ENCODE data around the gene CYP2S1. TPM values are rescaled to one million over a fixed set of nuclear protein-coding genes. Genes with fewer than 3 reads are reported as not detected.
"Not testable (repeated sequence)": the region's sequence is repeated elsewhere in the genome, so short reads cannot be mapped to it uniquely, and the experiment has no call there.

Gene CYP2S1
- polyA plus RNA-seq, 2 donors = 8.7 to 10.5 TPM

DNA sequence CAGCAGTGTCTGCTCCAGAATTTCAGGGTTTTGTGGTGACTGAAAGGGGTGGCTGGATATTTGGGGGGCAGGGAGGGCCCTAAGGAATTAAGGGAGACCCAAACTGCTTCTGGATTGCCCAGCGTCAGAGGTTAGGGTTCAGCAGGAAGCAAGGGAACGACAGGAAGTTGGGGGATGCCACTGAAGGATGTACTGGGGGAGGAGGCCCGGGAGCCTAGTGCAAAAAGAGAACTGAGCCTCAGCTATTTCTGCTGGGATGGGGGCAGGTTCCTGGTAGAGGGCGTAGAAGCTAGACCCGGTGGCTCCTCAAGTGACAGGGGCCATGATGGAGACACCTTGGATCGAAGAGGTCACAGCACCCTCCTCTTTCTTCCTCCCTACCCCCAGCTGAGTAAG lies 1.1 kb downstream of the CYP2S1 start:
- peak overlapping the region in 1 of 2 donors; percentile 63 for H3K4me3 ChIP-seq (ENCODE audit: low read depth in 1 of 2, low read length in 2 of 2)
- H3K36me3 ChIP-seq (ENCODE audit: control insufficient read depth in 2 of 2, insufficient read depth in 2 of 2, low read length in 1 of 2) = no peaks in the 10 kb centered on the region
- WGBS, 2 donors = 30 to 37% methylated on average over 6 of the region's 6 CpGs
- H3K4me1 ChIP-seq (ENCODE audit: control insufficient read depth in 2 of 2, insufficient read depth in 2 of 2, low read length in 1 of 2) = no peaks in the 10 kb centered on the region
- H3K9me3 ChIP-seq (ENCODE audit: control insufficient read depth in 2 of 2, insufficient read depth in 1 of 2, low read depth in 1 of 2, low read length in 1 of 2) = no peaks in the 10 kb centered on the region
- H3K27ac ChIP-seq (ENCODE audit: low read depth in 2 of 2, low read length in 1 of 2) = no peak overlapping the region
- H3K27me3 ChIP-seq (ENCODE audit: control insufficient read depth in 1 of 2, insufficient read depth in 2 of 2, low read length in 2 of 2) = no peaks in the 10 kb centered on the region

GRCh38 chr19:41195675-41196497 lies 2.9 kb downstream of the CYP2S1 start:
- H3K9me3 ChIP-seq (ENCODE audit: control insufficient read depth in 2 of 2, insufficient read depth in 1 of 2, low read depth in 1 of 2, low read length in 1 of 2) = no peaks in the 10 kb centered on the region
- peak overlapping the region; percentile 49 to 76 for H3K27ac ChIP-seq (ENCODE audit: low read depth in 2 of 2, low read length in 1 of 2)
- no peaks in the 10 kb centered on the region for H3K36me3 ChIP-seq (ENCODE audit: control insufficient read depth in 2 of 2, insufficient read depth in 2 of 2, low read length in 1 of 2)
- no peaks in the 10 kb centered on the region for H3K4me1 ChIP-seq (ENCODE audit: control insufficient read depth in 2 of 2, insufficient read depth in 2 of 2, low read length in 1 of 2)
- no peaks in the 10 kb centered on the region for H3K27me3 ChIP-seq (ENCODE audit: control insufficient read depth in 1 of 2, insufficient read depth in 2 of 2, low read length in 2 of 2)
- no peak overlapping the region for H3K4me3 ChIP-seq (ENCODE audit: low read depth in 1 of 2, low read length in 2 of 2)
- WGBS, 2 donors = 39 to 53% methylated on average over 10 of the region's 10 CpGs

DNA sequence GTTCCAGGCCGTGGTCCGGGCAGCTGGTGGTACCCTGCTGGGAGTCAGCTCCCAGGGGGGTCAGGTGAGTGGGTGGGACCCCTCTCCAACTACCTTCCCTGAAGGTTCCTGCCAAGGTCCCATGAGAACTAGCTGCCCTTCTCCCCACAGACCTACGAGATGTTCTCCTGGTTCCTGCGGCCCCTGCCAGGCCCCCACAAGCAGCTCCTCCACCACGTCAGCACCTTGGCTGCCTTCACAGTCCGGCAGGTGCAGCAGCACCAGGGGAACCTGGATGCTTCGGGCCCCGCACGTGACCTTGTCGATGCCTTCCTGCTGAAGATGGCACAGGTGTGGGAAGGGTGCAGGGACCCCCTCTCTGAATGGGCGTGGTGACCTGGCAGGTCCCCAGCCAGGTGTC lies 5.5 kb downstream of the CYP2S1 start:
- no peaks in the 10 kb centered on the region for H3K4me1 ChIP-seq (ENCODE audit: control insufficient read depth in 2 of 2, insufficient read depth in 2 of 2, low read length in 1 of 2)
- WGBS, 2 donors = 73 to 77% methylated on average over 11 of the region's 11 CpGs
- no peak overlapping the region for H3K4me3 ChIP-seq (ENCODE audit: low read depth in 1 of 2, low read length in 2 of 2)
- no peaks in the 10 kb centered on the region for H3K27me3 ChIP-seq (ENCODE audit: control insufficient read depth in 1 of 2, insufficient read depth in 2 of 2, low read length in 2 of 2)
- peaks cover 0 to 4% of the 10 kb centered on the region in 2 donors for H3K36me3 ChIP-seq (ENCODE audit: control insufficient read depth in 2 of 2, insufficient read depth in 2 of 2, low read length in 1 of 2)
- no peak overlapping the region for H3K27ac ChIP-seq (ENCODE audit: low read depth in 2 of 2, low read length in 1 of 2)
- no peaks in the 10 kb centered on the region for H3K9me3 ChIP-seq (ENCODE audit: control insufficient read depth in 2 of 2, insufficient read depth in 1 of 2, low read depth in 1 of 2, low read length in 1 of 2)

GRCh38 chr19:41203371-41203770 lies 10.4 kb downstream of the CYP2S1 start:
- Histone ChIP-seq H3K27me3 (ENCODE audit: control insufficient read depth in 1 of 2, insufficient read depth in 2 of 2, low read length in 2 of 2) (no peaks in the 10 kb centered on the region), H3K27ac (ENCODE audit: low read depth in 2 of 2, low read length in 1 of 2) (no peak overlapping the region), H3K4me1 (ENCODE audit: control insufficient read depth in 2 of 2, insufficient read depth in 2 of 2, low read length in 1 of 2) (peaks cover 0 to 2% of the 10 kb centered on the region in 2 donors), H3K4me3 (ENCODE audit: low read depth in 1 of 2, low read length in 2 of 2) (no peak overlapping the region), H3K9me3 (ENCODE audit: control insufficient read depth in 2 of 2, insufficient read depth in 1 of 2, low read depth in 1 of 2, low read length in 1 of 2) (no peaks in the 10 kb centered on the region), H3K36me3 (ENCODE audit: control insufficient read depth in 2 of 2, insufficient read depth in 2 of 2, low read length in 1 of 2) (peaks cover 0 to 11% of the 10 kb centered on the region in 2 donors)
- 77 to 84% methylated on average over 18 of the region's 18 CpGs for WGBS, 2 donors

DNA sequence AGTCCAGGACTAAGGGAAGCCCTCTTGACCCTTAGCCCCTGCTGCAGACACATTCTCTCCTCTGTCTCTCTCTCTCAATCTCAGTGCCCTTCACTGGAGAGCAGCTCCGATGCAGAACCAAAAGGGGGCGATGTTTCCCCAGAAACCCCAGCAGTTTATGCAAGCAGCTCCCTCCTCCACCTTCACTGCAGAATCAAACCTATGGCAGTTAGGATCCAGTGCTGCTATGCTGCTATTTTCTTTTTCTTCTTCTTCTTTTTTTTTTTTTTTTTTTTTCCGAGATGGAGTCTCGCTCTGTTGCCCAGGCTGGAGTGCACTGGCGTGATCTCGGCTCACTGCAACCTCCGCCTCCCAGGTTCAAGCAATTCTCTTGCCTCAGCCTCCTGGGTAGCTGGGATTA lies 11.3 kb downstream of the CYP2S1 start:
- peaks cover 0 to 11% of the 10 kb centered on the region in 2 donors for H3K36me3 ChIP-seq (ENCODE audit: control insufficient read depth in 2 of 2, insufficient read depth in 2 of 2, low read length in 1 of 2)
- not testable (repeated sequence) for H3K27ac ChIP-seq (ENCODE audit: low read depth in 2 of 2, low read length in 1 of 2); H3K4me3 ChIP-seq (ENCODE audit: low read depth in 1 of 2, low read length in 2 of 2); H3K9me3 ChIP-seq (ENCODE audit: control insufficient read depth in 2 of 2, insufficient read depth in 1 of 2, low read depth in 1 of 2, low read length in 1 of 2); H3K27me3 ChIP-seq (ENCODE audit: control insufficient read depth in 1 of 2, insufficient read depth in 2 of 2, low read length in 2 of 2); H3K4me1 ChIP-seq (ENCODE audit: control insufficient read depth in 2 of 2, insufficient read depth in 2 of 2, low read length in 1 of 2)
- WGBS, 2 donors = 32 to 33% methylated on average over 3 to 5 of the region's 7 CpGs

DNA sequence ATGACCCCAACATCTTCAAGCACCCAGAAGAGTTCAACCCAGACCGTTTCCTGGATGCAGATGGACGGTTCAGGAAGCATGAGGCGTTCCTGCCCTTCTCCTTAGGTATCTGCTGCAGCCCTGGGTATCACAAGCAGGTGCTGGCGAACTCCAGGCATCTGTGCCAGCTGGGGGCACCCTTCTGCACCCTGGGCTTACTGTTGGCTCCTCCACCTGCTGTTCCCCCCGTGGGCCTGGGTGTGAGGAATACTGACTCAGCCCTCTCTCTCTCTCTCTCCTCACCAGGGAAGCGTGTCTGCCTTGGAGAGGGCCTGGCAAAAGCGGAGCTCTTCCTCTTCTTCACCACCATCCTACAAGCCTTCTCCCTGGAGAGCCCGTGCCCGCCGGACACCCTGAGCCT lies 13.0 kb downstream of the CYP2S1 start:
- no peaks in the 10 kb centered on the region for H3K9me3 ChIP-seq (ENCODE audit: control insufficient read depth in 2 of 2, insufficient read depth in 1 of 2, low read depth in 1 of 2, low read length in 1 of 2)
- peaks cover 0 to 2% of the 10 kb centered on the region in 2 donors for H3K4me1 ChIP-seq (ENCODE audit: control insufficient read depth in 2 of 2, insufficient read depth in 2 of 2, low read length in 1 of 2)
- no peak overlapping the region for H3K27ac ChIP-seq (ENCODE audit: low read depth in 2 of 2, low read length in 1 of 2)
- no peaks in the 10 kb centered on the region for H3K27me3 ChIP-seq (ENCODE audit: control insufficient read depth in 1 of 2, insufficient read depth in 2 of 2, low read length in 2 of 2)
- WGBS, 2 donors = 66 to 75% methylated on average over 10 of the region's 10 CpGs
- H3K4me3 ChIP-seq (ENCODE audit: low read depth in 1 of 2, low read length in 2 of 2) = no peak overlapping the region
- H3K36me3 ChIP-seq (ENCODE audit: control insufficient read depth in 2 of 2, insufficient read depth in 2 of 2, low read length in 1 of 2) = peaks cover 0 to 11% of the 10 kb centered on the region in 2 donors

DNA sequence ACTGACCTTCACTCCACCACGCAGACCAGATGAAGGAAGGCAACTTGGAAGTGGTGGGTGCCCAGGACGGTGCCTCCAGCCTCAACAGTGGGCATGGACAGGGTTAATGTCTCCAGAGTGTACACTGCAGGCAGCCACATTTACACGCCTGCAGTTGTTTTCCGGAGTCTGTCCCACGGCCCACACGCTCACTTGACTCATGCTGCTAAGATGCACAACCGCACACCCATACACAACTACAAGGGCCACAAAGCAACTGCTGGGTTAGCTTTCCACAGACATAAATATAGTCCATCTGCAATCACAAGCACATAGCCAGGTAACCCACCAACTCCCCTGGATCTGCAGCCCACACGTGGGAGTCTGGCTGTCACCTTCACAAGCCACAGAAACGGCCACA lies 13.4 kb downstream of the CYP2S1 start:
- Histone ChIP-seq H3K4me3 (ENCODE audit: low read depth in 1 of 2, low read length in 2 of 2) (no peak overlapping the region), H3K27ac (ENCODE audit: low read depth in 2 of 2, low read length in 1 of 2) (peak overlapping the region in 1 of 2 donors; percentile 1), H3K27me3 (ENCODE audit: control insufficient read depth in 1 of 2, insufficient read depth in 2 of 2, low read length in 2 of 2) (no peaks in the 10 kb centered on the region), H3K4me1 (ENCODE audit: control insufficient read depth in 2 of 2, insufficient read depth in 2 of 2, low read length in 1 of 2) (peaks cover 0 to 2% of the 10 kb centered on the region in 2 donors), H3K9me3 (ENCODE audit: control insufficient read depth in 2 of 2, insufficient read depth in 1 of 2, low read depth in 1 of 2, low read length in 1 of 2) (no peaks in the 10 kb centered on the region), H3K36me3 (ENCODE audit: control insufficient read depth in 2 of 2, insufficient read depth in 2 of 2, low read length in 1 of 2) (peaks cover 0 to 11% of the 10 kb centered on the region in 2 donors)
- 72 to 78% methylated on average over 9 of the region's 9 CpGs for WGBS, 2 donors

- WGBS, 2 donors = 66 to 67% methylated on average over 25 to 26 of the region's 26 CpGs
- no peak overlapping the region for H3K4me3 ChIP-seq (ENCODE audit: low read depth in 1 of 2, low read length in 2 of 2)
- H3K36me3 ChIP-seq (ENCODE audit: control insufficient read depth in 2 of 2, insufficient read depth in 2 of 2, low read length in 1 of 2) = peaks cover 0 to 11% of the 10 kb centered on the region in 2 donors
- peak overlapping the region in 1 of 2 donors; percentile 45 for H3K27ac ChIP-seq (ENCODE audit: low read depth in 2 of 2, low read length in 1 of 2)
- H3K27me3 ChIP-seq (ENCODE audit: control insufficient read depth in 1 of 2, insufficient read depth in 2 of 2, low read length in 2 of 2) = no peaks in the 10 kb centered on the region
- peaks cover 0 to 2% of the 10 kb centered on the region in 2 donors for H3K4me1 ChIP-seq (ENCODE audit: control insufficient read depth in 2 of 2, insufficient read depth in 2 of 2, low read length in 1 of 2)
- no peaks in the 10 kb centered on the region for H3K9me3 ChIP-seq (ENCODE audit: control insufficient read depth in 2 of 2, insufficient read depth in 1 of 2, low read depth in 1 of 2, low read length in 1 of 2)
Measured at GRCh38 chr19:41206926-41207750, 14.1 kb downstream of the CYP2S1 start.

GRCh38 chr19:41214161-41214560 lies 21.1 kb downstream of the CYP2S1 start:
- H3K9me3 ChIP-seq (ENCODE audit: control insufficient read depth in 2 of 2, insufficient read depth in 1 of 2, low read depth in 1 of 2, low read length in 1 of 2) = no peaks in the 10 kb centered on the region
- no peaks in the 10 kb centered on the region for H3K27me3 ChIP-seq (ENCODE audit: control insufficient read depth in 1 of 2, insufficient read depth in 2 of 2, low read length in 2 of 2)
- no peaks in the 10 kb centered on the region for H3K36me3 ChIP-seq (ENCODE audit: control insufficient read depth in 2 of 2, insufficient read depth in 2 of 2, low read length in 1 of 2)
- H3K4me3 ChIP-seq (ENCODE audit: low read depth in 1 of 2, low read length in 2 of 2) = no peak overlapping the region
- WGBS, 2 donors = 90 to 95% methylated on average over 1 of the region's 1 CpG
- H3K4me1 ChIP-seq (ENCODE audit: control insufficient read depth in 2 of 2, insufficient read depth in 2 of 2, low read length in 1 of 2) = peaks cover 3% of the 10 kb centered on the region in 2 donors
- no peak overlapping the region for H3K27ac ChIP-seq (ENCODE audit: low read depth in 2 of 2, low read length in 1 of 2)

All from esophagus (tissue), 2 donors.